B cell (primary cell): ENCODE data around the gene EPHA7. TPM values are rescaled to one million over a fixed set of nuclear protein-coding genes. Genes with fewer than 3 reads are reported as not detected.

Source experiments
- ATAC-seq: fragments of 200-7000 bp; cut with Tn5 transposase; one replicate; pipeline ENCODE4 v1.10.0; 2021; ENCODE audit warnings: low read depth, mild to moderate bottlenecking, moderate number of reproducible peaks, moderate library complexity
- CTCF ChIA-PET: fragments of 350-600 bp; sonication (Branson Sonifier 250); formaldehyde crosslinking; loops from one replicate; lab custom pipeline; 2021; ENCODE audit warnings: antibody characterized with exemption, inconsistent platforms; lab: Charles Lee
- POLR2A ChIA-PET: fragments of 350-600 bp; sonication (Branson Sonifier 250); formaldehyde crosslinking; loops from one replicate; lab custom pipeline; 2021; ENCODE audit warnings: antibody characterized with exemption; lab: Charles Lee
- DNase-seq: peaks from one replicate; pipeline ENCODE4 v3.0.0; 2013
- H2AFZ ChIP-seq: 2 replicates; pipeline ENCODE4 v1.6.1; 2012; ENCODE audit warnings: mild to moderate bottlenecking, low read depth, low read length; ENCODE audit not compliant: insufficient read depth, poor library complexity, severe bottlenecking
- H3K27ac ChIP-seq, 2 donors: 1 replicate in 1 of 2; 2 replicates in 1 of 2; pipeline ENCODE4 v1.5.1; 2012 to 2013; ENCODE audit warnings: low read length in 2 of 2, mild to moderate bottlenecking in 2 of 2, moderate library complexity in 1 of 2
- H3K27me3 ChIP-seq, 4 experiments: fragments of 200-600 bp in 1 of 4; sonication (generic) in 1 of 4; replicated peaks in 1 of 4; 1 replicate in 2 of 4; 2 replicates in 2 of 4; pipeline versions ENCODE4 v1.6.1 to v1.7.0; 2013 to 2016; ENCODE audit warnings: low read length in 3 of 4, mild to moderate bottlenecking in 2 of 4, mixed read lengths in 1 of 4, moderate library complexity in 1 of 4; ENCODE audit not compliant: insufficient read depth in 4 of 4, control insufficient read depth in 3 of 4; ENCODE audit errors: control extremely low read depth in 1 of 4
- H3K36me3 ChIP-seq, 2 experiments: replicated peaks in 1 of 2; 1 replicate in 1 of 2; 2 replicates in 1 of 2; pipeline versions ENCODE4 v1.6.1 to v1.7.1; 2013; ENCODE audit warnings: low read length in 1 of 2; ENCODE audit not compliant: insufficient read depth in 2 of 2, control insufficient read depth in 1 of 2; ENCODE audit errors: control extremely low read depth in 1 of 2, extremely low read depth in 1 of 2
- H3K4me1 ChIP-seq, 2 donors: fragments of 200-600 bp in 1 of 2; sonication (generic) in 1 of 2; 1 replicate in 1 of 2; 2 replicates in 1 of 2; pipeline versions ENCODE4 v1.5.1 to v1.6.1; 2013 to 2017; ENCODE audit warnings: low read length in 2 of 2; ENCODE audit not compliant: control insufficient read depth in 2 of 2, insufficient read depth in 2 of 2
- H3K4me2 ChIP-seq: replicated peaks from 2 replicates; pipeline ENCODE3; 2012; ENCODE audit warnings: mild to moderate bottlenecking, low read depth, low read length; ENCODE audit not compliant: poor library complexity, severe bottlenecking
- H3K4me3 ChIP-seq, 5 experiments: fragments of 200-600 bp in 1 of 5; sonication (generic) in 1 of 5; 1 replicate in 3 of 5; 2 replicates in 2 of 5; pipeline versions ENCODE4 v1.5.1 to v1.7.0; 2011 to 2016; ENCODE audit warnings: low read length in 4 of 5, mild to moderate bottlenecking in 4 of 5, low read depth in 2 of 5, control low read depth in 1 of 5, moderate library complexity in 1 of 5; ENCODE audit not compliant: insufficient read depth in 1 of 5; ENCODE audit errors: control extremely low read depth in 1 of 5, extremely low read depth in 1 of 5
- H3K79me2 ChIP-seq: fragments of 200-600 bp; sonication (generic); one replicate; pipeline ENCODE4 v1.6.0; 2016; ENCODE audit warnings: low read length; ENCODE audit not compliant: control insufficient read depth, insufficient read depth
- H3K9ac ChIP-seq: fragments of 200-600 bp; sonication (generic); 2 replicates; pipeline ENCODE4 v1.6.1; 2017; ENCODE audit warnings: mild to moderate bottlenecking, low read length, moderate library complexity
- H3K9me3 ChIP-seq, 3 donors: one replicate each; pipeline versions ENCODE4 v1.6.1 to v1.7.1; 2013; ENCODE audit warnings: low read length in 2 of 3; ENCODE audit not compliant: control insufficient read depth in 2 of 3, insufficient read depth in 1 of 3; ENCODE audit errors: control extremely low read depth in 1 of 3
- H4K20me1 ChIP-seq: 2 replicates; pipeline ENCODE4 v1.6.0; 2012; ENCODE audit warnings: mild to moderate bottlenecking, low read length; ENCODE audit not compliant: insufficient read depth, control insufficient read depth, poor library complexity, severe bottlenecking
- H3K27ac Mint-ChIP-seq: one replicate; pipeline ENCODE4 v1.8.0; 2021; ENCODE audit warnings: mixed read lengths
- H3K27me3 Mint-ChIP-seq: one replicate; pipeline ENCODE4 v1.8.0; 2021; ENCODE audit warnings: mixed read lengths
- H3K4me1 Mint-ChIP-seq: one replicate; pipeline ENCODE4 v1.8.0; 2021; ENCODE audit warnings: mixed read lengths
- H3K4me3 Mint-ChIP-seq: one replicate; pipeline ENCODE4 v1.8.0; 2021; ENCODE audit warnings: mixed read lengths
- H3K9me3 Mint-ChIP-seq: one replicate; pipeline ENCODE4 v1.8.0; 2022; ENCODE audit warnings: mixed read lengths; ENCODE audit not compliant: insufficient read depth
- EZH2 ChIP-seq: IDR thresholded peaks from 2 replicates; pipeline ENCODE4 v1.6.1; 2012; ENCODE audit warnings: borderline replicate concordance, low read depth, mild to moderate bottlenecking, moderate library complexity, low read length; ENCODE audit not compliant: insufficient read depth, poor library complexity, severe bottlenecking
- WGBS: methylation state at CpG from one replicate; pipeline ENCODE4 v1.1.5; 2013; ENCODE audit warnings: missing lambda C conversion rate; ENCODE audit not compliant: insufficient coverage; 5-methylcytosine and 5-hydroxymethylcytosine counted together
- intact Hi-C: fragments of 100-400 bp; cut with micrococcal nuclease; formaldehyde crosslinking; loops from one replicate; pipeline ENCODE4 v1.10.0; 2022
- polyA plus RNA-seq: library from polyadenylated mRNA; depleted of rRNA; stranded (reverse); fragments of >200 nt; gene quantifications from 2 replicates; pipeline ENCODE4 v1.2.3, GENCODE V29; 2012
- total RNA-seq, 2 donors: library from RNA; stranded (reverse); fragments of 120-200 nt in 1 of 2; gene quantifications; 1 replicate in 1 of 2; 2 replicates in 1 of 2; pipeline versions ENCODE4 v1.2.3 to v1.2.4, GENCODE V29; 2013 to 2022
- TF ChIP-seq, protein P1 (sequence below): fragments of 200-600 bp; IDR thresholded peaks from one replicate; pipeline ENCODE4 v1.8.0; 2022; ENCODE audit warnings: antibody characterized with exemption, mild to moderate bottlenecking

EPHA7 gene
- total and polyA plus RNA-seq, 2 donors (not counting 1 experiment from before 2014, with no cell fraction given) = not detected

DNA sequence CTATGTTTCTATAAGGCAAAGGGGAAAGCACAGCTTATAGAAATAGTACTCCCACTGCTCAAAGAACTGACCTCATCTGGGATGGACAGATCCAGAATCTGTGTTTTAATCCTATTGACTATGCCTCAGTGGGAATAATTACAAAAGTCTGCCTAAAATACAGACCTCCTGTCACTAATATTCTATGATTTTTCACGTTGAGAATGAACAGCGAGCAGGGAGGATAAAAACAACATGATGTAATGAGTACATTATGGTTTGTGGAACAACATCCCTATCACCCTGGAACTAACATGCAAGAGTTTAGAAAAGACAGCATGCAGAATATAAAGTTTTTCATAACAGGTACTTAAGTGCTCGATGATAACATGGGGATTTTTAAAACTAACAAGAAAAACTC lies 53.9 kb downstream of the EPHA7 start:
- Mint-ChIP-seq H3K27me3 (no peaks in the 10 kb centered on the region), H3K9me3 (no peaks in the 10 kb centered on the region), H3K27ac (no peak overlapping the region), H3K4me1 (no peaks in the 10 kb centered on the region), H3K4me3 (no peak overlapping the region)
- Histone ChIP-seq H3K79me2 (no peaks in the 10 kb centered on the region), H4K20me1 (no peaks in the 10 kb centered on the region), H3K4me3 (no peak overlapping the region), H2AFZ (no peak overlapping the region), H3K27me3 (no peaks in the 10 kb centered on the region), H3K36me3 (no peaks in the 10 kb centered on the region), H3K4me2 (no peak overlapping the region), H3K27ac (no peak overlapping the region), H3K9ac (no peak overlapping the region), H3K4me1 (no peaks in the 10 kb centered on the region), H3K9me3 (no peaks in the 10 kb centered on the region)
- DNase-seq (no peak), ATAC-seq (no peak)
- intact Hi-C loops = no loop called here
- POLR2A ChIA-PET = no interaction called here
- TF ChIP-seq, protein P1, sequence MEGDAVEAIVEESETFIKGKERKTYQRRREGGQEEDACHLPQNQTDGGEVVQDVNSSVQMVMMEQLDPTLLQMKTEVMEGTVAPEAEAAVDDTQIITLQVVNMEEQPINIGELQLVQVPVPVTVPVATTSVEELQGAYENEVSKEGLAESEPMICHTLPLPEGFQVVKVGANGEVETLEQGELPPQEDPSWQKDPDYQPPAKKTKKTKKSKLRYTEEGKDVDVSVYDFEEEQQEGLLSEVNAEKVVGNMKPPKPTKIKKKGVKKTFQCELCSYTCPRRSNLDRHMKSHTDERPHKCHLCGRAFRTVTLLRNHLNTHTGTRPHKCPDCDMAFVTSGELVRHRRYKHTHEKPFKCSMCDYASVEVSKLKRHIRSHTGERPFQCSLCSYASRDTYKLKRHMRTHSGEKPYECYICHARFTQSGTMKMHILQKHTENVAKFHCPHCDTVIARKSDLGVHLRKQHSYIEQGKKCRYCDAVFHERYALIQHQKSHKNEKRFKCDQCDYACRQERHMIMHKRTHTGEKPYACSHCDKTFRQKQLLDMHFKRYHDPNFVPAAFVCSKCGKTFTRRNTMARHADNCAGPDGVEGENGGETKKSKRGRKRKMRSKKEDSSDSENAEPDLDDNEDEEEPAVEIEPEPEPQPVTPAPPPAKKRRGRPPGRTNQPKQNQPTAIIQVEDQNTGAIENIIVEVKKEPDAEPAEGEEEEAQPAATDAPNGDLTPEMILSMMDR = no peak
- TF ChIP-seq EZH2 = no peak
- no CpG with 5 or more reads among the region's 3 CpGs for WGBS
- CTCF ChIA-PET = no interaction called here

DNA sequence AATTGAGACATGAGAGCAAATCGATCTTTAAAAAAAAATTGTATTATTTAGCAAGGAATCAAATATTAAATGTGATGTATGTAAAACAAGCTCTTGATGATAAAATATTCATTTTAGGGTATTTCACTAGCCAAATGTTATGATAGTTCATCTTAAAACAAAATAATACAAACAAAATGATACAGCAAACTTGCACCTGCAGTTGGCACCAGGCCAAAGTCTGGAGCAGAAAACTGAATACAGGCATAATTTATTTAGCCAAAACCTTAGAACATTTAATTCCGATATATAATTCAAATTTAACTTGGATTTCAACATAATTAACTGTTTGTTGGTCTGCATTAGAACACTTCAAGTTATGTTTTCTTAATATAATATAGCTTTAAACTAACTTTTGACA lies 60.9 kb downstream of the EPHA7 start:
- ChIA-PET POLR2A (no interaction called here), CTCF (no interaction called here)
- H3K4me3 Mint-ChIP-seq = no peak overlapping the region
- no peak for ATAC-seq
- no peak for DNase-seq
- Histone ChIP-seq H3K27me3 (no peaks in the 10 kb centered on the region), H3K9me3 (no peaks in the 10 kb centered on the region), H3K79me2 (no peaks in the 10 kb centered on the region), H3K4me2 (no peak overlapping the region), H4K20me1 (no peaks in the 10 kb centered on the region), H2AFZ (no peak overlapping the region), H3K27ac (no peak overlapping the region), H3K4me1 (no peaks in the 10 kb centered on the region), H3K4me3 (no peak overlapping the region), H3K9ac (no peak overlapping the region), H3K36me3 (no peaks in the 10 kb centered on the region)
- H3K27me3 Mint-ChIP-seq = no peaks in the 10 kb centered on the region
- no peaks in the 10 kb centered on the region for H3K9me3 Mint-ChIP-seq
- TF ChIP-seq, protein P1 = no peak
- TF ChIP-seq EZH2 = no peak
- H3K27ac Mint-ChIP-seq = no peak overlapping the region
- intact Hi-C loops = no loop called here
- H3K4me1 Mint-ChIP-seq = no peaks in the 10 kb centered on the region
- no CpG with 5 or more reads among the region's 2 CpGs for WGBS
